Activated T-cell treated with anti-CD3 and anti-CD28 coated beads, Interleukin-2, amount 50 U/mL, for 4 hours (primary cell): ENCODE results near the gene PAX1. TPM values are rescaled to one million over a fixed set of nuclear protein-coding genes. Genes with fewer than 3 reads are reported as not detected.

Experiments used
- ATAC-seq, 2 donors: fragments of 200-7000 bp; cut with Tn5 transposase; one replicate each; pipeline ENCODE4 v1.10.0; 2021
- DNase-seq: peaks from one replicate; pipeline ENCODE4 v3.0.0-alpha.2; 2020
- H3K27me3 Mint-ChIP-seq: one replicate; pipeline ENCODE4 v1.8.0; 2021; ENCODE audit warnings: low read depth, mixed read lengths
- H3K36me3 Mint-ChIP-seq: one replicate; pipeline ENCODE4 v1.8.0; 2022; ENCODE audit warnings: mixed read lengths; ENCODE audit not compliant: insufficient read depth
- H3K4me1 Mint-ChIP-seq: one replicate; pipeline ENCODE4 v1.8.0; 2021; ENCODE audit warnings: low read depth, mixed read lengths
- H3K4me3 Mint-ChIP-seq: one replicate; pipeline ENCODE4 v1.8.0; 2021; ENCODE audit warnings: mild to moderate bottlenecking, moderate library complexity, mixed read lengths
- H3K9me3 Mint-ChIP-seq: one replicate; pipeline ENCODE4 v1.8.0; 2021; ENCODE audit warnings: mixed read lengths
- total RNA-seq, 3 donors: library from RNA; stranded (reverse); gene quantifications; one replicate each; pipeline ENCODE4 v1.2.1, GENCODE V29; 2021

PAX1 gene
- total RNA-seq, 3 donors from 2014 or later, result not detected

DNA sequence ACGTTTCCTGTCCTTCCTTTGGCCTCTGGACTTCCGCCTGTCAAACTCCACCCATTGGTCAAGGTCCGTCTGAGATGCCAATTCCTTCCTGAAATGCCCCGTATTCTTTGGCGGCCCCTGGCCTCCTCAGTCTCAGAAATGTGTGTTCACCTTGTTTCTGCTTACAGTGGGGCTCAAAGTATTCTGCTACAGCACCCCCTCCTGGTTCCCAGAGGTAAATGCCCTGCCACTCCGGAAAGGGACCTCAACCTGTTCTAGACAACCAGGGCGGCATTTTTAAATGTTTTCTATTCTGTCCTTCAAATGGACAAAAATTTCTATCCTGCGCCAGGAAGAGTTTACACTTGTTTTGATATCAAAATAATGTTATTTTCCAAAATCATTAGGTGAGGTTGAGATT, 12.1 kb upstream of the PAX1 start:
- H3K27me3 Mint-ChIP-seq, result peaks cover 27% of the 10 kb centered on the region
- no peak for DNase-seq
- H3K9me3 Mint-ChIP-seq, result no peaks in the 10 kb centered on the region
- H3K36me3 Mint-ChIP-seq, result no peaks in the 10 kb centered on the region
- no peaks in the 10 kb centered on the region for H3K4me1 Mint-ChIP-seq
- no peak for ATAC-seq
- H3K4me3 Mint-ChIP-seq, result no peak overlapping the region

DNA sequence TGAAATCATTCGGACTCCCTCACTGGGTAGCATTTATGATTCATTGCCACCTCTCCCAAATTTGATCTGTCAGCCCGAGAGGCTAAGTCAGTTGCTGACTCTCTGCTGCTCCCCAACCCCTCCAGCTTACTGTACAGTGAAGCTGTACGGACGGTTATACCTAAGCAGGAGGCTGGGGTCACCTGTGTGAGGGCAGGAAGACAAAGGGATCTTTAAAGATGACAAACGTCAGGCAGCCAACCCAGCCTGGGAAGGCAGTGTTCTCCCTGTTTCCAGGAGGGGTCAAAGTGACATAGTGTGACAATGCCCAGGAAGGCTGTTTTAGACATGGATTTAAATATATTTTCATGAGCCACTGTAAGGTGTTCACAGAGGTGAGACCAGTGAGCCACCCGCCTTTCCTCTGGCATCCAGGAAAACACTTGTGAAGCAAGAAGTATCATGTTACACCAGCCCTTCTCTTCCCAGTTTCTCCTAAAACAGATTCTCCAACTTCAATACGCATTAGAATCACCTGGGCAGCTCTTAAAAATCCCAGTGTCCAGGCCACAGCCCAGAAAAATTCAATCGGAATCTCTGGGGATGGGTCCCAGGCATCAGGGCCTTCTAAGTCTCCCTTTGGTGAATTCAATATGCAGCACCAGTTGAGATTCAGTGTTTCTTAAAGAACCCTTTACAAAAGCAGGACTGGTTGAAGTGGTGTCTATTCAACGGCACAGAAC, 6.8 kb upstream of the PAX1 start:
- Mint-ChIP-seq H3K27me3 (peaks cover 65% of the 10 kb centered on the region), H3K4me3 (no peak overlapping the region)
- no peak for ATAC-seq

GRCh38 chr20:21699216-21699508, 6.3 kb upstream of the PAX1 start:
- ATAC-seq (no peak), DNase-seq (no peak)
- Mint-ChIP-seq H3K27me3 (peaks cover 65% of the 10 kb centered on the region), H3K9me3 (no peaks in the 10 kb centered on the region), H3K4me1 (no peaks in the 10 kb centered on the region), H3K36me3 (no peaks in the 10 kb centered on the region), H3K4me3 (no peak overlapping the region)

More for the DNA sequence above, 6.8 kb upstream of the PAX1 start:
- Mint-ChIP-seq H3K9me3 (no peaks in the 10 kb centered on the region), H3K36me3 (no peaks in the 10 kb centered on the region), H3K4me1 (no peaks in the 10 kb centered on the region)
- no peak for DNase-seq

GRCh38 chr20:21701171-21701876, 4.1 kb upstream of the PAX1 start:
- H3K36me3 Mint-ChIP-seq, result no peaks in the 10 kb centered on the region
- H3K9me3 Mint-ChIP-seq, result no peaks in the 10 kb centered on the region
- DNase-seq, result no peak
- no peak overlapping the region for H3K4me3 Mint-ChIP-seq
- ATAC-seq, result no peak
- H3K27me3 Mint-ChIP-seq, result peaks cover 75% of the 10 kb centered on the region
- no peaks in the 10 kb centered on the region for H3K4me1 Mint-ChIP-seq

GRCh38 chr20:21702016-21702415, 3.4 kb upstream of the PAX1 start:
- Mint-ChIP-seq H3K4me3 (no peak overlapping the region), H3K9me3 (no peaks in the 10 kb centered on the region), H3K36me3 (no peaks in the 10 kb centered on the region), H3K27me3 (peaks cover 77% of the 10 kb centered on the region), H3K4me1 (no peaks in the 10 kb centered on the region)
- no peak for ATAC-seq
- no peak for DNase-seq

DNA sequence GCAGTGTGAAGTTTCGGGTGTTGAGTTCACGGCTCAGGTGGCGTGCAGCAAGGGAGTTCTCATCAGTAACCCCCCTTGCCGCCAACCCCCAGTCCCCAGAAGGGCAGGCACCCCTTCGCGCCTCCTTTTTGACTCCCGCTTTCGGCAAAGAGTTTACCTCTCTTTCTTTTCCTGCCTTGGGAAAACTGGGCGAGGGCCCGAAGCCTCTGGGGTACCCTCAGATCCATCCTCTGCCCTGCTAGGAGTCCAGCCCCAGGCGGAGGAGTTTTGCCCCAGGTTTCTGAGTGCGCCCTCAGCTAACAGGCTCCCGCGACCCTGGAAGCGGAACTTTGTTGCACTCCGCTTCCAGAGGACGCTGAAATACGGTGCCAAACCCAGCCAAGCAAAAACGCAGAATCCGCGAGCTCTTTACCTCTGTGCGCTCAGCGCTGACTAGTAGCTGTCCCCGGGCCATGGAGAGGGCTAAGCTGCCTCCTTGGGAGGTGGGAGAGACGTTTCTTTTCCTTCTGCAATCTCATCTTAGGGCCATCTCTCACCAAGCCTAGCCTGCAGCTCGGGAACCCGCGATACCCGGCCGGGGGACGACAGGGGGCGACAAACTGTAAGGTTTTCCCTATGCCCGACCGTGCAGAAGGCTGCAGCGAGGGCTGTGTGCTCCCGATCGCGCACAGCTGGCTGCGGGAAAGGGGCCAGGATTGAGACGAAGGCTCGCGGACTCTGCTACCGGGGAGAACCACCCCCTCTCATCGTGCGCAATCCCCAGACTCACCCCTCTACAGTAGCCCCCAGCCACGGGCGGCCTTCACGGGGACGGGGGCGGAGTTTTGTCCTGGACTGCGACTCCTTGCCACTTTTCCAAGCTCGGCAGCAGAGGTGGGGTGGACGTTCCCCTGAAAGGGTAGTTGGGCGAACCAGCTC, 2.7 kb upstream of the PAX1 start:
- ATAC-seq, result peak in 1 of 2 donors; percentile 55
- H3K9me3 Mint-ChIP-seq, result no peaks in the 10 kb centered on the region
- no peaks in the 10 kb centered on the region for H3K36me3 Mint-ChIP-seq
- DNase-seq, result no peak
- H3K27me3 Mint-ChIP-seq, result peaks cover 81% of the 10 kb centered on the region
- no peaks in the 10 kb centered on the region for H3K4me1 Mint-ChIP-seq
- no peak overlapping the region for H3K4me3 Mint-ChIP-seq

DNA sequence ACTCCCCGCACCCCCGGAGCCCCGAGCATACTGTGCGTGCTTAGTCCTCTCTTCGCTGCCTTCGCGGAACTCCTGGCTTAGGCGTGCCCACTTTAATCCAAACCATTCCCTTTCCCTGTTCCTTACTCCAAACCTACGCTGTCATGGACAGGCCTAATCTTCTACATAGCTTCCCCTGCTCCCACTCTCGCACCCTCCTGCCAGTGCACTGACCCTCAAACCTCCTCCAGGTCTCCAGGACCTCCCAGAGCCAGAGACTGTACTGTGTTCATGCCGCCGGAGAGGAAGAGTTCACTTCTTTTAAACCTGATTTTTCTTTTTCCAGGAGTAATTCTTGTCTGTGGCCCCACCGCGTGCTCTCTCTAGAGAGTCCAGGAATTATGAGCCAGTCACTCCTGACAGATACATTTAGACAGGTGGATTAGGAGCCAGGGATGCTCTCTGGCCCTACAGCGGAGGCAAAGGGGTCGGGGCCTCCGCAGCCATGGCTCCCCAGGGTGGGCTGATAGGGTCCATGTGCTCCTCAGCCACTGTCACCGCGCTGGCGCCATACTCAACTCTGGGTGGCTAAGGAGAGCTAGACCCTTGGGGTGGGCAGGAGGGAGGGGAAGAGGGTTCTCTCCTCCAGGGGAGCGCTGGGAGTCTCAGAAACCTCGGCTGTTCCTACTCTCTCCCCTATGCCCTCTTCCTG, 1.6 kb upstream of the PAX1 start:
- ATAC-seq (no peak), DNase-seq (no peak)
- H3K4me1 Mint-ChIP-seq, result no peaks in the 10 kb centered on the region
- no peaks in the 10 kb centered on the region for H3K9me3 Mint-ChIP-seq
- H3K27me3 Mint-ChIP-seq, result peaks cover 86% of the 10 kb centered on the region
- no peaks in the 10 kb centered on the region for H3K36me3 Mint-ChIP-seq
- H3K4me3 Mint-ChIP-seq, result no peak overlapping the region

DNA sequence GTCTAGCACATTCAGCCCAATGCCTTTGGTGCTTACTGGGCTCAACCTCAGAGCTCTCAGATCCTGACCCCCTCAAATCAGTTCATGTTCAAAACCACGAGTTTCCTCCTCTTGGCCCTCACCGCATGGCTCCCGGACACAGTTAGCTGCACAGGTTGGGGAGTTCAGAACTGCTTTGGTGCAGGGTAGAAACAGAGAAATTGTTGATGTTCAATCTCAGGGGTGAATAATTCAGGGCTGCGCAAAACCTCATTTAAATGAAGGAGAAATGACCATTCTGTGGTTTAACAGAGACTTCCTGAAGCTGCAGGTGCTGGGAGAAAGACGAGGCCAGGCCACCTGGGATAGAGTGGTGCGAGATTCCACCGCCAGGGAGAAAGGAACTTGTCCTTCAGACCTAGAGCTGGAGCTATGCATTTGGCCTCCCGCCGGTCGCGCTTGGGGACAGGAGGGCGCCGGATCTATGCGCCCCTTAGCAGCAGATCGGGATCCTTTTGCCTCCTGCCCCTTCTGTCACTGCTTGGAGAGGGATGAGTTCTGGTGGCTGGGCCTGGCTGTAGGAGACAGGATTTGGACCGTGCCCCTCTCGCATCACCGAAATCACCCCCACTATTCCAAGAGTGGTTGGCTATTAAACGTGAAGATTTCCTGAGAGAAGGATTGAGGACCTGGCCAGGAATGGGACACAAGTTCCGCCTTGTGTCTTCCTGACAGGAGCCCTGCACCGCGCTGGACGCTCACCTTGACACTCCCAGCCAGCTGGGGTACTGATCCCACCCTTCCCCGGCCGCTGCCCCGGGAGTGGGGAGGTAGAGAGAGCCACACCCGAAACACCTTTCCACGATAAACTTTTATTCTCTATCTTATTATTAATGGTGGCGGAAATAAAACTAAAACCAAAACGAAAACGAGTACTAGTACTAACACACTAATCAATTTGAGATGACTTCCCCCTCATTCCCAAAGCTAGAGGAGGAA, 767 bp upstream of the PAX1 start:
- no peak overlapping the region for H3K4me3 Mint-ChIP-seq
- peaks cover 87% of the 10 kb centered on the region for H3K27me3 Mint-ChIP-seq
- ATAC-seq (no peak), DNase-seq (no peak)
- H3K9me3 Mint-ChIP-seq, result no peaks in the 10 kb centered on the region
- no peaks in the 10 kb centered on the region for H3K4me1 Mint-ChIP-seq
- H3K36me3 Mint-ChIP-seq, result no peaks in the 10 kb centered on the region

DNA sequence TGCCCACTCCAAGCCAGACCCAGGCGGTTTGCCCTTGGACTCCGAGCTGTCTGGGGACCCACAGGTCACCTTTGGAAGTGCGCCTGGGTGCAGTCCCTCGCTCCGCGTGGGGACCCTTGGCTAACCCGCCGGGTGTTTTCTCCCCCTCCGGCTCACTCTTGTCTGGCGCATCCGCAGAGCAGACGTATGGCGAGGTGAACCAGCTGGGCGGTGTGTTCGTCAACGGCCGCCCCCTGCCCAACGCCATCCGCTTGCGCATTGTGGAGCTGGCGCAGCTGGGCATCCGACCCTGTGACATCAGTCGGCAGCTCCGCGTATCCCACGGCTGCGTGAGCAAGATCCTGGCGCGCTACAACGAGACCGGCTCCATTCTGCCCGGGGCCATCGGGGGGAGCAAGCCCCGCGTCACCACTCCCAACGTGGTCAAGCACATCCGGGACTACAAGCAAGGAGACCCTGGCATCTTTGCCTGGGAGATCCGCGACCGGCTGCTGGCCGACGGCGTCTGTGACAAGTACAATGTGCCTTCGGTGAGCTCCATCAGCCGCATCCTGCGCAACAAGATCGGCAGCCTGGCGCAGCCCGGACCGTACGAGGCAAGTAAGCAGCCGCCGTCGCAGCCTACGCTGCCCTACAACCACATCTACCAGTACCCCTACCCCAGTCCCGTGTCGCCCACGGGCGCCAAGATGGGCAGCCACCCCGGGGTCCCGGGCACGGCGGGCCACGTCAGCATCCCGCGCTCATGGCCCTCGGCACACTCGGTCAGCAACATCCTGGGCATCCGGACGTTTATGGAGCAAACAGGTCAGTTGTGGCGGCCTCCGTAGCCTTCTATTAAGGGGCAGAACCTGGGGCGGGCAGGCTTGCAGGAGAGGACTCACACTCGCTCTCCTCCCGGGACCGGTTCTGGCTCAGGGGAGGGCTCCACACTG, 1.1 kb downstream of the PAX1 start:
- ATAC-seq (no peak), DNase-seq (no peak)
- peaks cover 83% of the 10 kb centered on the region for H3K27me3 Mint-ChIP-seq
- no peak overlapping the region for H3K4me3 Mint-ChIP-seq
- H3K9me3 Mint-ChIP-seq, result no peaks in the 10 kb centered on the region
- no peaks in the 10 kb centered on the region for H3K4me1 Mint-ChIP-seq
- H3K36me3 Mint-ChIP-seq, result no peaks in the 10 kb centered on the region

GRCh38 chr20:21707267-21707666, 1.8 kb downstream of the PAX1 start:
- no peaks in the 10 kb centered on the region for H3K9me3 Mint-ChIP-seq
- no peak for ATAC-seq
- no peaks in the 10 kb centered on the region for H3K36me3 Mint-ChIP-seq
- DNase-seq, result no peak
- peaks cover 76% of the 10 kb centered on the region for H3K27me3 Mint-ChIP-seq
- no peaks in the 10 kb centered on the region for H3K4me1 Mint-ChIP-seq
- H3K4me3 Mint-ChIP-seq, result no peak overlapping the region

DNA sequence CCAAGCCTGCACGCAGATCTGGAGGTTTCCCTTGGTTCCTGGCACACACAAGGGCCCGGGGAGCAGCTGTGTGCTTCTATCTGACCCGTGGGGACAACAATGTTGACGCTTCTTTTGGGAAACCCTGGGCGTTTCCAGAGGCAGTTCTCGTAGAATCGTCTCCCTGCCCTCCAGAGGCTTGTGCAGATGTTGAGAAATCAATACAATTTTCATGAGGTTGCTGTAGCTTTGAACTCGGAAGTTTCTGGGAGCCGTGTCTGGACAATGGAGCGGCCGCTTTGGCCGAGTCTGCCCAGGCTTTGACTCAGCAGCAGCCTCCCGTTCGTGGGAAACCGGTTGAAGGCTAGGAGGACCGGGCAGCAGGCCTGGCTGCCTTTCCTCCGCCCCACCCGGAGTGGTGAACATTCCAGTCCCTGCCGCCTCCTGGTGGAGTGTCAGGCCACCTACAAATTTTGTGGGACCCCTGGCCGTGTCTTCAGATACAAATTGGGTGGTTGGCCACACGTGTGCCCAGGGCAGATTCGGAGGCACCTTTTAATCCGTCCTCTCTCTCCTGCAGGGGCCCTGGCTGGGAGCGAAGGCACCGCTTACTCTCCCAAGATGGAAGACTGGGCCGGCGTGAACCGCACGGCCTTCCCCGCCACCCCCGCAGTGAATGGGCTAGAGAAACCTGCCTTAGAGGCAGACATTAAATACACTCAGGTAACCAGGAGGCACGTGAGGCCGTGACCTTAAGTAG, 2.7 kb downstream of the PAX1 start:
- no peak for ATAC-seq
- no peak overlapping the region for H3K4me3 Mint-ChIP-seq

More for the DNA sequence above, 2.7 kb downstream of the PAX1 start:
- peaks cover 76% of the 10 kb centered on the region for H3K27me3 Mint-ChIP-seq
- H3K36me3 Mint-ChIP-seq, result no peaks in the 10 kb centered on the region
- DNase-seq, result no peak
- no peaks in the 10 kb centered on the region for H3K9me3 Mint-ChIP-seq
- H3K4me1 Mint-ChIP-seq, result no peaks in the 10 kb centered on the region
